Measurements from ENCODE around the gene VWA5B1.

Gene VWA5B1

DNA sequence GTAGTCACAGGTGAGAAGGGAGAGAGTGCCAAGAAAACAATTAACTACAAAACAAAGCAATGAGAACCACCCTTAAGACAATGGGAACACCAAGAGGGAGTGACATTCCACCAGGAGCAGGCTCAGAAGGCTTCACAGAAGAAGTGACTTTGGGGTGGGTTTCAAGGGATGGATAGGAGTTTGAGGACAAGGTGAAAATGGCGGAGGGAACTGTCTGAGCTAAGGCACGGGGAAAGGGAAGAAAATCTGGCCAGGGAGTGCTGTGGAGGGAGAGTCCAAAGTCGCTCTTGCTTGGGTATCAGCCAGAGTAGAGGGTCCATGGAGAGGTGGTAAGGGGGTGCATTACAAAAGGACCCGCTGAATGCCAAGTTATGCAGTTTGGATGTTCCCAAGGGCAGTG, 108.1 kb downstream of the VWA5B1 start:
- no peak for DNase-seq

DNA sequence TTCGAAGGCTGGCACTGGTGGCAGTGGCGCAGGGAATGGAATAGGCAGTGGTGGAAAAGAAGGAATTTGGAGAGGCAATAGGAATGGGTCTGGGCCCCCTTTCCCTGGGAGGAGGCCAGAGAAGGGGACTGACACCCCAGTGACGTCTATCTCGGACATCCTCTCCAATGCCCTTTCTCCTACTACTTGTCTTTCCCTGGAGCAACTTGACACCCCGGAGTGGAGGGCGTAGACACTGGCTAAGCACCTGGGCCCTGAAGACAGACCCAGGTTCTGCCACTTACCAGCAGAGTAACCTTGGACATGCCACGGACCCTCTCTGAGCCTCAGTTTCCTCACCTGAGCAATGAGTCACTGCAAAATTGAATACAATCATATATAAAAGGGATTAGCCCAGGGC, 108.5 kb downstream of the VWA5B1 start:
- no peak for DNase-seq

DNA sequence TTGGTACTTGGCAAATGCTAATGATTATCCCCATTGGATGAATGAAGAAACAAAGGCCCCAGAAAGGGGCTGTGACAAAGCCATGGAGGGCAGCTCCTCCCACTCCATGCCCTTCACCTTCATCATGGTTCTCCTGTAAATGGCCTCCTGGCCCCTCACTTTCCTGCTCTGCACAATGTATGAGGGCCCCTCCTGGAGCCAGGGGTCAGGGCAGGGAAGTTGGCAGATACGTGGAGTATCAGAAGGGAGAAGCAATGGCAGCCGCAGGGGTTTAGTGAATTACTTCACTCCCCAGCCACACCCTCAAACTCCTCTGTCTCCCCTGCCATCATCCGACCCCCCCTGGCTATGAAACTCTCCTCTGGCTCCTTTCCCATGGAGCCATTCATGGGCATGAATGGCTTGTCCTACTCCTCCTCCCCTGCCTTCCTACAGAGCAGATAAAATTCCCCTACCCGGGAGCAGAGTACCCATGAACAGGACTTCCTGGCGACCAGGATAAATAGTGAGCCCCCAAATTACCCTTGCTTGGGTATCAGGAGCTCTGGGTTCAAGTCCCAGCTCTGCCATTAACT, 109.0 kb downstream of the VWA5B1 start:
- no peak for DNase-seq

DNA sequence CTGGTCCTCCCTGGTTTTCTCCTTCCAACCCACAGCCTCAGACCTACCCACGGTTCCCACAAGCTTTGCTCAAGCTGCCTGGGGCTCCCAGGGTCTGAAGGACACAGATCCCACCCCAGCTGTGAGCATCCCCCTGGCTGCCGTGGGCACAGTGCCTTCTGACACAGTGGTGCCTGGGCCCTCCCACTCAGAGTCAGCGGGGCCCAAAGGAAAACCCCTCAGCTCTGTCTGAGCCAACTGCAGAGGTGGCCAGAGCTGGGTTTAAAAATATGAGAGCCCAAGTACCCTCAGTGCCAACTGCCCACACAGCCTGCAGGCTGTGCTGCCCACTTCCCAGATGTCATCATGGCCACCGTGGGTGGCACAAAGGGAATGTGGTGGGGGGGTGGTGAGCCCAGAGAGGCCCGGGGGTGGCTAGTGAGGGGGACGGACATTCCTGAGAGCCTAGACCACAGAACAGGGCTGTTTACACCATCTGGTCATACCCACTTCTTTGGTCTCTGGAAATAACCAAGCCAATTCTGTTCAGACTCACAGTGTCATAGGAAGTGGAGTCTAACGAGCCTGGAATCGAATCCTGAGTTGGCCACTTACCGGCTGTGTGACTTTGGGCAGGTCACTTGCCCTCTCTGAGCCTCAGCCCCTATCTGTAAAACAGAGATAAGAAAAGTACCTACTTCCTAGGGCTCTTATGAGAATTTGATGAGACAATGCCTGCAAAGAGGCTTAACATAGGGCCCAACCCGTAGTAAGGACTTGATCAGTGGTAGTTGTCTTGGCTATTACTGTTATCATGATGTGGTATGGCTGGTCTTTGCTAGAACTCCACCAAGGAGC, 109.9 kb downstream of the VWA5B1 start:
- no peak for DNase-seq

DNA sequence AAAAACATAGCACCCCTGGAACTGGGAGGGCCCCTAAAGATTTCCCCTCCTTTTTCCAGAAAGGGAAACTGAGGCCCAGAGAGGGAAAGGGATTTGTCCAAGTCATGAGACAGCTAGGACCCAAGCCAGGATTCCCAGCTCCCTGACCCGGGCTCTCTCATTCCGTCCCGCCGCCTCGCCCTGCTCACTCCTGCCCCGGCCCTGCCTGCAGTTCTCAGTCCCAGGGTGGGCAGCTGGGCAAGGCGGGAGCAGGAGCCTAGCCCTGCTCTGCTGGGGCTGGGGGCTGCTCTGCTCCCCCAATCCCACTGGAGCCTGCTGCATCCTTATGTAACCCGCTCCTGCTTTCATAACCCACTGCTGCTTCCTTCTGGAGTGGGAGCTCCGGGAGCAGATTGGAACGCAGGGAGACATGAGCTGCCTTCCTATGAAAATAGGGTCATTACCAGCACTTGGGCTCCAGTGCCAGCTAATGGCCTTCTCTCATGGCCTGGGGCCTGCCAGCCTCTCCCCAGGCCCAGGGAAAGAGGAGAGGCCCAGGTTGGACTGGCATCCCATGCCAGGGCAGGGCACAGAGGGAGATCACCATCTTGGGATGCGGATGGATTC, 110.8 kb downstream of the VWA5B1 start:
- no peak for DNase-seq

DNA sequence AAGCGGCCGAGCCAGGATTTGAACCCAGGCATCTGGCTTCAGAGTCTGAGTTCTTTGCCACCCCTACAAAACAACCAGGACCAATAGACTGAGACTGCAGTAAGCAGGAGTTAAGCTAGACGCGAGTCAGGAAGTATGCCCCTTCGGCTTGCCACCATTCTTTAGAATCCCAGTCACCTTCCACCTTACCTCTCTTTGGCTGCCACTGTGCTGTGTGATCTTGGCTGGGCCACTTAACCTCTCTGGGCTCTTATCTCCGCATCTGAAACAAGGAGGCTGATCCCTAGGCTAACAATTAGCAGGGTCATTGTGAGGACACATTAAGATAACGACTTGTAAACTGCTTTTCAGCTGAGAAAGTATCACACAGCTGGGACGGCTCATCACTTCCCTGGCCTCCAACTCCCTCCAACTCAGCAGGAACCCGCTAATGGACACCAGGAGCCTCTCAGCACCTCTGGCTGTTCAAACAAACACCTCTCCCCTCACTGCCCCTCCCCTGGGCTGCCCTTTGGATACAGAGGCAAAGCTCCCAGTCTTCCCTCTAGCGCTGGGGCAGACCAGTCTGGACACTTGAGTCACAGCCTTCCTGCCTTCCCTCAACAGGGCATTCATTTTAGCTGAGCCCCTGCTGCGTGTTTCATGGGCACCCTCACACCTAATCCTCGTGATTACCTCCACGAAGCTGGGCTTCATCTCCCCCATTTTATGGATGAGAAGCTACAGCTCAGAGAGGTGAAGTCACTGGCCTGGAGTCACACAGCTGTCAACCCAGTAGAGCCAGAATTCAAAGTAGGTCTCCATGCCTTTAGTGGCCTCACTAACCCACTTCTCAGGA, 112.1 kb downstream of the VWA5B1 start:
- DNase-seq, result no peak

DNA sequence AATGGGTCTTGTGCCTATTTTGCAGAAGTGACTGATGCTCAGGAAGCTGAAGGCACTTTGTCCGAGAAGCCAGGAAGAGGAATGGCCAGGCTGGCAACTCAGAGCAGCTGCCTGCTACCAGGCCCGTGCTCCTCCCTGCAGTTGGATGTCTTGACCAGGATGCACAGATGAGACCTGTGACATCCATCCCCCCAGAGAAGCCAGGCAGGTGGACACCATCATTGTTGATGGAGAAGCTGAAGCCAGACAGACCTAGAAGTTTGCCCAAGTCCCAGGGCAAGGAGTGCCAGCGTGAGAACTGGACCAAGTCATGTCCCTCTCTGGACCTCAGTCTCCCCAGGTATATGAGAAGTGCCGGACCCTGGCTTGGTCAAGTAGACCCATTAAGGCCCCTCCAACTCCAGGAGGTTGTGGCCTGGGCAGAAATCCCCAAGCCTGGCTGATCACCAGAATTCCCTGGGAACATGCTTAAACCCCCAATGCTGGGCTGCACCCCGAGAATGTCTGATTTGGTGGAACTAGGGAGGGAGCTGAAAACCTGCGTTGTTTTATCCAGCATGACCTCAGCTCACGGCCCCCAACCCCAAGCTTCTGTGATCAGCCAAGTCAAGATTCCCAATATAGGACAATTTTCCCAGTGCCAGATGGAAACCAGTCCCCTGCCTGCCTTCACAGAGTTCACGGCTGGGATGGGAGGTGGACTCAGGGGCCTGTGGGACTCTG, 112.9 kb downstream of the VWA5B1 start:
- DNase-seq, result no peak

DNA sequence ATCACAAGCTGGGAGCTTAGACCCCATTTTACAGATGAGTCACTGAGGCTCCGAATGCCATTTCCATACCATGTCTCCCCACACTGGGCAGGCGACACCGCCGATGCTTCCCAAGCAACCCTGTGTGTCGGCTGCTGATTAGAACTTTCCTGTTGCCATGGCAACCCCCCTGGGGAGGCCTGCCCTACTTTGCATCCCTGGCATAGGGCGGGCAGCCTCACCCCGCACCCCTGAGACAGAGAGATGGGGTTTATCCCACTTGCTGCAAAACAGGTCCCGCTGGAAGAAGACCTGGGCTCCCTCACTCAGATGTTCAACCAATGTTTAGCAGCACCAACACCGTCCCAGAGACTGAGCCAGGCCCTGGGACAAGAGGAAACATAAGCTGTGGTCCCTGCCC, 113.8 kb downstream of the VWA5B1 start:
- no peak for DNase-seq
